Esophagus muscularis mucosa (tissue), 4 donors: ENCODE measurements around the gene TTYH1.

ENCODE experiments used
- CTCF ChIP-seq, 3 experiments: fragments of 200-600 bp in 2 of 3; fragments of 450-650 bp in 1 of 3; sonication (generic) in 2 of 3; IDR thresholded peaks; one replicate each; pipeline ENCODE4 v1.5.1; 2017 to 2019; ENCODE audit warnings: antibody characterized with exemption in 3 of 3, mild to moderate bottlenecking in 2 of 3, moderate library complexity in 1 of 3
- EP300 ChIP-seq: sonication (generic); formaldehyde crosslinking; IDR thresholded peaks from one replicate; pipeline ENCODE4 v1.6.1; 2017; ENCODE audit warnings: antibody characterized with exemption
- POLR2AphosphoS5 ChIP-seq, 2 donors: sonication (generic); formaldehyde crosslinking; IDR thresholded peaks; one replicate each; pipeline ENCODE4 v1.6.1; 2017; ENCODE audit warnings: antibody characterized with exemption in 2 of 2

- TF ChIP-seq POLR2AphosphoS5 (IDR thresholded peaks at IDR 0.05) (no peak), CTCF (IDR thresholded peaks at IDR 0.05) (no peak), EP300 (no peak)
Observed at GRCh38 chr19:54387991-54388801, 27.1 kb upstream of the TTYH1 start.
